Smooth muscle cell (in vitro differentiated cells): ENCODE measurements around the gene PLAU. TPM values are rescaled to one million over a fixed set of nuclear protein-coding genes. Genes with fewer than 3 reads are reported as not detected.

Experiments used
- DNase-seq: peaks from one replicate; lab custom pipeline; 2025; ENCODE audit not compliant: unreplicated experiment; lab: John Stamatoyannopoulos, UW
- H2AFZ ChIP-seq: fragments of 200-600 bp; sonication (generic); 2 replicates; pipeline ENCODE4 v1.6.0; 2016; ENCODE audit warnings: antibody characterized with exemption, low read depth, mild to moderate bottlenecking
- H3F3A ChIP-seq: fragments of 200-600 bp; sonication (generic); 2 replicates; pipeline ENCODE4 v1.6.0; 2017; ENCODE audit warnings: antibody characterized with exemption, low read depth
- H3K27ac ChIP-seq: fragments of 200-600 bp; sonication (generic); 2 replicates; pipeline ENCODE4 v1.5.1; 2016; ENCODE audit warnings: low read depth, mild to moderate bottlenecking
- H3K27me3 ChIP-seq: fragments of 200-600 bp; sonication (generic); 2 replicates; pipeline ENCODE4 v1.6.1; 2016; ENCODE audit warnings: low read depth, mild to moderate bottlenecking
- H3K36me3 ChIP-seq: fragments of 200-600 bp; sonication (generic); 2 replicates; pipeline ENCODE4 v1.5.1; 2016; ENCODE audit warnings: low read depth
- H3K4me1 ChIP-seq: fragments of 200-600 bp; sonication (generic); 2 replicates; pipeline ENCODE4 v1.5.1; 2016; ENCODE audit warnings: low read depth
- H3K4me2 ChIP-seq: fragments of 200-600 bp; sonication (generic); 2 replicates; pipeline ENCODE4 v1.6.0; 2016; ENCODE audit warnings: mild to moderate bottlenecking
- H3K4me3 ChIP-seq: fragments of 200-600 bp; sonication (generic); 2 replicates; pipeline ENCODE4 v1.5.1; 2016; ENCODE audit warnings: mild to moderate bottlenecking
- H3K79me2 ChIP-seq: fragments of 200-600 bp; sonication (generic); 2 replicates; pipeline ENCODE4 v1.6.0; 2016; ENCODE audit warnings: low read depth, mild to moderate bottlenecking
- H3K9ac ChIP-seq: fragments of 200-600 bp; sonication (generic); 2 replicates; pipeline ENCODE4 v1.6.0; 2016; ENCODE audit warnings: low read depth
- H3K9me3 ChIP-seq: fragments of 200-600 bp; sonication (generic); replicated peaks from 2 replicates; pipeline ENCODE4 v1.5.1; 2016; ENCODE audit warnings: low read depth
- H4K20me1 ChIP-seq: fragments of 200-600 bp; sonication (generic); 2 replicates; pipeline ENCODE4 v1.6.0; 2016; ENCODE audit warnings: low read depth
- CTCF ChIP-seq: fragments of 200-600 bp; sonication (generic); IDR thresholded peaks from 2 replicates; pipeline ENCODE4 v1.5.1; 2017; ENCODE audit warnings: borderline replicate concordance, mild to moderate bottlenecking, antibody characterized with exemption; ENCODE audit not compliant: insufficient read depth, poor library complexity, severe bottlenecking
- WGBS: methylation state at CpG from one replicate; pipeline ENCODE4 v1.1.7; 2016; ENCODE audit warnings: low lambda C conversion rate; 5-methylcytosine and 5-hydroxymethylcytosine counted together
- polyA plus RNA-seq: library from polyadenylated mRNA; unstranded; fragments of >200 nt; fragmentation: Nextera tagmentation; extraction: Ambion mirVana; gene quantifications from 2 replicates; pipeline ENCODE4 v1.2.1, GENCODE V29; 2016
- total RNA-seq: library from RNA; depleted of rRNA; stranded (reverse); fragments of >200 nt; gene quantifications from 2 replicates; pipeline ENCODE4 v1.2.3, GENCODE V29; 2014

The PLAU gene
- total and polyA plus RNA-seq, 2 experiments from 2014 or later = 9.2 to 10.7 TPM

GRCh38 chr10:73873142-73873837 lies 37.6 kb upstream of the PLAU start:
- no peak overlapping the region for H3K9ac ChIP-seq
- TF ChIP-seq CTCF = no peak
- 60% methylated on average over 23 of the region's 33 CpGs for WGBS
- no peaks in the 10 kb centered on the region for H3K27me3 ChIP-seq
- peak overlapping the region; percentile 93 for H3K4me2 ChIP-seq
- no peaks in the 10 kb centered on the region for H3K36me3 ChIP-seq
- H3K9me3 ChIP-seq = no peaks in the 10 kb centered on the region
- H4K20me1 ChIP-seq = peaks cover 8% of the 10 kb centered on the region
- no peak for DNase-seq
- H3K4me3 ChIP-seq = peak overlapping the region; percentile 75
- H3F3A ChIP-seq = no peaks in the 10 kb centered on the region
- no peak overlapping the region for H2AFZ ChIP-seq
- H3K27ac ChIP-seq = no peak overlapping the region
- peaks cover 3% of the 10 kb centered on the region for H3K4me1 ChIP-seq
- H3K79me2 ChIP-seq = peaks cover 3% of the 10 kb centered on the region

GRCh38 chr10:73873838-73874215 lies 37.1 kb upstream of the PLAU start:
- 0% methylated on average over 3 of the region's 39 CpGs for WGBS
- H3K27ac ChIP-seq = no peak overlapping the region
- H3K4me1 ChIP-seq = peaks cover 3% of the 10 kb centered on the region
- no peaks in the 10 kb centered on the region for H3F3A ChIP-seq
- peak overlapping the region; percentile 93 for H3K4me2 ChIP-seq
- no peaks in the 10 kb centered on the region for H3K36me3 ChIP-seq
- peaks cover 3% of the 10 kb centered on the region for H3K79me2 ChIP-seq
- no peak for TF ChIP-seq CTCF
- H3K9me3 ChIP-seq = no peaks in the 10 kb centered on the region
- H2AFZ ChIP-seq = no peak overlapping the region
- H4K20me1 ChIP-seq = peaks cover 8% of the 10 kb centered on the region
- no peaks in the 10 kb centered on the region for H3K27me3 ChIP-seq
- no peak overlapping the region for H3K9ac ChIP-seq
- DNase-seq = no peak
- peak overlapping the region; percentile 75 for H3K4me3 ChIP-seq

DNA sequence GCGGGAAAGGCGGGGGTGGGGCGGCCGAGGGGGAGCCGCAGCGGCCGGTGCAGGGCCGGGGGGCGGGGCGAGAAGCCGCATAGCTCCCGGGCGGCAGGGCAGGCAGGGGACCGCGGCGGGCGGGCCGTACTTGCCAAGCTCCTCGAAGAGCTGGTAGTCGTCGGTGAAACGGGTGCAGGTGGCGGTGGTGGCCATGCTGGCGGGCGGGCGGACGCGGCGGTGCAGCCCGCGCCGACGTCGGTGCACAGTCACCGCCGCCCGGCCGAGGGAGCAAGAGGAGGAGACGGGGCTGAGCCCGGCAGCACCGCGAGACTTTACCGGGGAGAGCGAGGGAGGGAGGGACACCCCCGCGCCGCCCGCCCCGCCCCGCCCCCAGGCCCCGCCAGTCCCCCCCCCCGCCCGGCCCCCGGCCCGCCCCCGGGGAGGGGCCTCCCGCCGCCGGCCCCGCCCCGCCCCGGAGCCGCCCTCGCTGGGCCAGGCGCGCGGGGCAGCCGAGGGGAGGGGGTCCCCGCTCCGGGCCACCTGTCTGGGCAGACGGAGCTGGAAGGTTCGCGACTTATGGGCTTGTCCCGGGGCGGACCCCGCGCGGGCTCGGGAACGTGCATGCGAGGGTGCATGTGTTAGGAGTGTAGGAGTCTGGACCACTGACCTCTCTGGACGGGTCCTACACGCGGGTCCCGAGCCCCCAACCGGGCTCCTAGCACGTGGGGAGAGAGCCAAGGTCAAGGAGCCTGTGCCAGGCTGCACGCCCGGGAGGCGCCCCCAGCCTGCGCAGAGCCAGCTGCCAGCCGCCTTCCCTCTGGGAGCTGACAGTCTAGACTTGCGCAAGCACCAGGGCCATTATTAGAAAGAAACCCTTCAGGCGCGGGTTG lies 36.4 kb upstream of the PLAU start, which contains the start of gene CAMK2G:
CAMK2G (minus strand) TSS at position 289 of the 872 bp plus-strand sequence; CDS start at position 195, 94 bp downstream.
- peaks cover 3% of the 10 kb centered on the region for H3K4me1 ChIP-seq
- WGBS = 11% methylated on average over 20 of the region's 95 CpGs
- DNase-seq = peak; percentile 39

More for the DNA sequence above, 36.4 kb upstream of the PLAU start, which contains the start of gene CAMK2G:
- Histone ChIP-seq H2AFZ (peak within 1 kb of the TSS; percentile 77), H3K4me3 (peak within 1 kb of the TSS; percentile 75), H3K79me2 (peaks cover under 1% of the 10 kb centered on the region), H3K9me3 (no peaks in the 10 kb centered on the region), H3F3A (no peaks in the 10 kb centered on the region), H3K27ac (no peak within 1 kb of the TSS), H3K9ac (no peak within 1 kb of the TSS), H4K20me1 (peaks cover 8% of the 10 kb centered on the region), H3K36me3 (no peaks in the 10 kb centered on the region), H3K27me3 (no peaks in the 10 kb centered on the region), H3K4me2 (peak within 1 kb of the TSS; percentile 93)
- no peak for TF ChIP-seq CTCF
